Measurements from ENCODE around the gene NR3C2. TPM values are rescaled to one million over a fixed set of nuclear protein-coding genes. Genes with fewer than 3 reads are reported as not detected.

The NR3C2 gene
- total RNA-seq, 1 donor from 2014 or later, result 0.75 TPM

DNA sequence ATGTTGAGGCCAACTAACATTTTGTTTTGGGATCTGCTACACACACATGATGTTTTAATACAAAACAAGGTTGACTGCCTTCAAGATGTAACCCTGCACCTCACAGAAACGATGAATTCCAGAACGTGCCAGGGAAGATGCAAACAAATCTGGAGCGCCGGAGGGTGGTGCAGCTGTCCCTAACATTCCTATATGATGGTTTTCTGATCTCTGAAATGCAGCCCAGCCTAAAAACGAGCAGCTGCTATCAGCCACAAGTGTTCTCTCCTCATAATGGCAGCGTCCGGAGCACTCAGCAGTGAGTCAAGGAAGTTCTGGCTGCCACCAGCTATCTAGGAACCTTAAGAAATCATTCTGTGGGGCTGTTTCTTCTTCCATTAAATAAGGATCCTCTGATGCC, 333.4 kb downstream of the NR3C2 start:
- Mint-ChIP-seq H3K4me3 (ENCODE audit: unreplicated experiment) (no peak overlapping the region), H3K4me1 (ENCODE audit: unreplicated experiment) (peaks cover 7% of the 10 kb centered on the region), H3K27ac (ENCODE audit: unreplicated experiment) (no peak overlapping the region), H3K9me3 (ENCODE audit: unreplicated experiment) (peaks cover 38% of the 10 kb centered on the region), H3K27me3 (ENCODE audit: unreplicated experiment) (no peaks in the 10 kb centered on the region), H3K36me3 (ENCODE audit: unreplicated experiment) (no peaks in the 10 kb centered on the region)
- no peak for DNase-seq (ENCODE audit: extremely low spot score, unreplicated experiment)
- TF ChIP-seq, protein P1, sequence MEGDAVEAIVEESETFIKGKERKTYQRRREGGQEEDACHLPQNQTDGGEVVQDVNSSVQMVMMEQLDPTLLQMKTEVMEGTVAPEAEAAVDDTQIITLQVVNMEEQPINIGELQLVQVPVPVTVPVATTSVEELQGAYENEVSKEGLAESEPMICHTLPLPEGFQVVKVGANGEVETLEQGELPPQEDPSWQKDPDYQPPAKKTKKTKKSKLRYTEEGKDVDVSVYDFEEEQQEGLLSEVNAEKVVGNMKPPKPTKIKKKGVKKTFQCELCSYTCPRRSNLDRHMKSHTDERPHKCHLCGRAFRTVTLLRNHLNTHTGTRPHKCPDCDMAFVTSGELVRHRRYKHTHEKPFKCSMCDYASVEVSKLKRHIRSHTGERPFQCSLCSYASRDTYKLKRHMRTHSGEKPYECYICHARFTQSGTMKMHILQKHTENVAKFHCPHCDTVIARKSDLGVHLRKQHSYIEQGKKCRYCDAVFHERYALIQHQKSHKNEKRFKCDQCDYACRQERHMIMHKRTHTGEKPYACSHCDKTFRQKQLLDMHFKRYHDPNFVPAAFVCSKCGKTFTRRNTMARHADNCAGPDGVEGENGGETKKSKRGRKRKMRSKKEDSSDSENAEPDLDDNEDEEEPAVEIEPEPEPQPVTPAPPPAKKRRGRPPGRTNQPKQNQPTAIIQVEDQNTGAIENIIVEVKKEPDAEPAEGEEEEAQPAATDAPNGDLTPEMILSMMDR (IDR thresholded peaks at IDR 0.05), result no peak

DNA sequence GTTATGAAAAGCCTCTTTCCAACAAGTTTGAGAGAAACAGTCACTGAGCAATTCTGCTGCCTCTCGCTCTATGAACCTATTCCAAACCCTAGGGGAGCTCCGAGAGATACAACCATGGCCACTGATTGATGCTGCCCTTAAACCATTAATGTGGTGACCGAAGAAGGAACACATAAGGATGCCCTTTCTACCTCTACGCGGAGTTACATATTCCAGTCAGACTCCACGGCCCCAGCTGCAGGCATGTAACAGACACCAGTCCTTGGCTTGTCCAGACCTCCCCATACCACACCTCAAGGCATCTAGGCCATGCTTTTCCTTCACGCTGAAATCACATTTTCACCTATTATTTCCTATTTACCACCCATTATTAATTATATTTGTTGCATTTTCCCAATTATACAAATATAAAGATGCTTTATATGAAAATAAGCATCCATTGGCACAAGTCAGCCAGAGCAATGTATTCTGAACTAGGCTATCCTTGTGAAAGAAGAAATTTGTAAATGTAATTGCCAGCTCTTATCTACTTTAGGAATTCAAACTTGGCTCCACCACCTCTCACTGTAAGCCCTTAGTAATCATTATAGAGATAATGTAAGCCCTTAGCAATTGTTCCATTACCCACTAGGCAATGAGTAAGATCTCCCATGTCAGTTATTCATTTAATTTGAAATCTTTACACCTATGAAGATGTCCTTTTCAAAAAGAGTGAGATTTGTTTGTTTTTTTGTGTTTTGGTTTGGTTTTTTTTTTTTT, 338.4 kb downstream of the NR3C2 start:
- Mint-ChIP-seq H3K27ac (ENCODE audit: unreplicated experiment) (no peak overlapping the region), H3K9me3 (ENCODE audit: unreplicated experiment) (peaks cover 48% of the 10 kb centered on the region), H3K4me1 (ENCODE audit: unreplicated experiment) (no peaks in the 10 kb centered on the region), H3K27me3 (ENCODE audit: unreplicated experiment) (no peaks in the 10 kb centered on the region), H3K4me3 (ENCODE audit: unreplicated experiment) (no peak overlapping the region), H3K36me3 (ENCODE audit: unreplicated experiment) (peaks cover 9% of the 10 kb centered on the region)
- no peak for DNase-seq (ENCODE audit: extremely low spot score, unreplicated experiment)
- TF ChIP-seq, protein P1 (IDR thresholded peaks at IDR 0.05), result no peak

- Mint-ChIP-seq H3K9me3 (ENCODE audit: unreplicated experiment) (peaks cover 40% of the 10 kb centered on the region), H3K4me1 (ENCODE audit: unreplicated experiment) (no peaks in the 10 kb centered on the region), H3K27ac (ENCODE audit: unreplicated experiment) (no peak overlapping the region), H3K4me3 (ENCODE audit: unreplicated experiment) (no peak overlapping the region), H3K27me3 (ENCODE audit: unreplicated experiment) (no peaks in the 10 kb centered on the region), H3K36me3 (ENCODE audit: unreplicated experiment) (peaks cover 12% of the 10 kb centered on the region)
- DNase-seq (ENCODE audit: extremely low spot score, unreplicated experiment), result no peak
- TF ChIP-seq, protein P1 (IDR thresholded peaks at IDR 0.05), result no peak
Measured at GRCh38 chr4:148101790-148102189, 340.4 kb downstream of the NR3C2 start.

- Mint-ChIP-seq H3K9me3 (ENCODE audit: unreplicated experiment) (peaks cover 36% of the 10 kb centered on the region), H3K4me3 (ENCODE audit: unreplicated experiment) (no peak overlapping the region), H3K27ac (ENCODE audit: unreplicated experiment) (no peak overlapping the region), H3K27me3 (ENCODE audit: unreplicated experiment) (no peaks in the 10 kb centered on the region), H3K36me3 (ENCODE audit: unreplicated experiment) (peaks cover 12% of the 10 kb centered on the region), H3K4me1 (ENCODE audit: unreplicated experiment) (no peaks in the 10 kb centered on the region)
- TF ChIP-seq, protein P1 (IDR thresholded peaks at IDR 0.05), result no peak
- no peak for DNase-seq (ENCODE audit: extremely low spot score, unreplicated experiment)
Measured at GRCh38 chr4:148101235-148101634, 341.0 kb downstream of the NR3C2 start.

GRCh38 chr4:148097801-148098200, 344.4 kb downstream of the NR3C2 start:
- TF ChIP-seq, protein P1 (IDR thresholded peaks at IDR 0.05), result no peak
- Mint-ChIP-seq H3K27me3 (ENCODE audit: unreplicated experiment) (no peaks in the 10 kb centered on the region), H3K9me3 (ENCODE audit: unreplicated experiment) (peaks cover 12% of the 10 kb centered on the region), H3K36me3 (ENCODE audit: unreplicated experiment) (peaks cover 9% of the 10 kb centered on the region), H3K4me1 (ENCODE audit: unreplicated experiment) (no peaks in the 10 kb centered on the region), H3K27ac (ENCODE audit: unreplicated experiment) (no peak overlapping the region), H3K4me3 (ENCODE audit: unreplicated experiment) (no peak overlapping the region)
- DNase-seq (ENCODE audit: extremely low spot score, unreplicated experiment), result no peak
